ENCODE data around the gene MYO1H.

DNA sequence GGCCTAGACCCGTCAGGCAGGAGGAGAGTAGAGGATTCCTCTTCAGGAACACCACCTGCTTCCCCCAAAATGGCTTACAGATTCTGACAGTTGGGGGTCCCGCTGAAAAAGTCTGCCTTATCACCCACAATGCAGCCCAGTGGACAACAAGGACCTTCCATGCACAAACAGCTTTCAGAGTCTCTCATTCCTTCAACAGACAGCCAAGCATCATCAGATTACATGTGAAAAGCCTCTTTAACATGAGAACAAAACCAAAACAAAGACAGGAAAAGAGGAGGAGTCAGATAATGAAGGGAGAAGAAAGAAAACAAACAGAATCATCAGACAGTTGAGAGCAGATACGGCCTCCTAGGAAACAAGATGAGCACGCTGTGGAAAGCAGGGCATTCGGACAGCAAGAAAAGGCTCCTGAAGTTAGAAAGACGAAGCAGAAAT is 111.1 kb downstream of the MYO1H start:
- TF ChIP-seq, protein P1, sequence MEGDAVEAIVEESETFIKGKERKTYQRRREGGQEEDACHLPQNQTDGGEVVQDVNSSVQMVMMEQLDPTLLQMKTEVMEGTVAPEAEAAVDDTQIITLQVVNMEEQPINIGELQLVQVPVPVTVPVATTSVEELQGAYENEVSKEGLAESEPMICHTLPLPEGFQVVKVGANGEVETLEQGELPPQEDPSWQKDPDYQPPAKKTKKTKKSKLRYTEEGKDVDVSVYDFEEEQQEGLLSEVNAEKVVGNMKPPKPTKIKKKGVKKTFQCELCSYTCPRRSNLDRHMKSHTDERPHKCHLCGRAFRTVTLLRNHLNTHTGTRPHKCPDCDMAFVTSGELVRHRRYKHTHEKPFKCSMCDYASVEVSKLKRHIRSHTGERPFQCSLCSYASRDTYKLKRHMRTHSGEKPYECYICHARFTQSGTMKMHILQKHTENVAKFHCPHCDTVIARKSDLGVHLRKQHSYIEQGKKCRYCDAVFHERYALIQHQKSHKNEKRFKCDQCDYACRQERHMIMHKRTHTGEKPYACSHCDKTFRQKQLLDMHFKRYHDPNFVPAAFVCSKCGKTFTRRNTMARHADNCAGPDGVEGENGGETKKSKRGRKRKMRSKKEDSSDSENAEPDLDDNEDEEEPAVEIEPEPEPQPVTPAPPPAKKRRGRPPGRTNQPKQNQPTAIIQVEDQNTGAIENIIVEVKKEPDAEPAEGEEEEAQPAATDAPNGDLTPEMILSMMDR (IDR thresholded peaks at IDR 0.05; ENCODE audit: insufficient read depth, low read depth, low read length) = no peak
- no peak for TF ChIP-seq EZH2 (IDR thresholded peaks at IDR 0.05; ENCODE audit: insufficient read depth, low read length)

Measured in astrocyte (in vitro differentiated cells and primary cell).